Trophoblast cell (in vitro differentiated cells and primary cell): ENCODE data around the gene TPM1.

Source experiments
- DNase-seq, 2 donors: peaks; one replicate each; pipeline ENCODE4 v3.0.0-alpha.2; 2016
- H2AFZ ChIP-seq: 2 replicates; pipeline ENCODE4 v1.6.1; 2013; ENCODE audit warnings: low read length, moderate library complexity, mild to moderate bottlenecking; ENCODE audit not compliant: insufficient read depth, poor library complexity
- H2AK5ac ChIP-seq: 2 replicates; pipeline ENCODE4 v1.6.1; 2013; ENCODE audit warnings: mild to moderate bottlenecking, low read length
- H2BK120ac ChIP-seq: 2 replicates; pipeline ENCODE4 v1.6.1; 2013; ENCODE audit warnings: low read length, mild to moderate bottlenecking, moderate library complexity; ENCODE audit not compliant: insufficient read depth, poor library complexity
- H2BK12ac ChIP-seq: 2 replicates; pipeline ENCODE4 v1.6.1; 2013; ENCODE audit warnings: mild to moderate bottlenecking, low read length, moderate library complexity
- H2BK5ac ChIP-seq: 2 replicates; pipeline ENCODE4 v1.6.1; 2013; ENCODE audit warnings: low read length, low read depth, moderate library complexity, mild to moderate bottlenecking; ENCODE audit not compliant: poor library complexity
- H3K14ac ChIP-seq: 2 replicates; pipeline ENCODE4 v1.6.1; 2013; ENCODE audit warnings: mild to moderate bottlenecking, low read length
- H3K18ac ChIP-seq: 2 replicates; pipeline ENCODE4 v1.6.1; 2013; ENCODE audit warnings: mild to moderate bottlenecking, low read length
- H3K23ac ChIP-seq: 2 replicates; pipeline ENCODE4 v1.6.1; 2013; ENCODE audit warnings: low read length
- H3K27ac ChIP-seq: 2 replicates; pipeline ENCODE4 v1.5.1; 2013; ENCODE audit warnings: low read depth, mild to moderate bottlenecking, inconsistent platforms, low read length, moderate library complexity
- H3K27me3 ChIP-seq: 2 replicates; pipeline ENCODE4 v1.6.1; 2013; ENCODE audit warnings: inconsistent platforms, mild to moderate bottlenecking, low read length, moderate library complexity; ENCODE audit not compliant: insufficient read depth
- H3K36me3 ChIP-seq, 2 experiments: 1 replicate in 1 of 2; 2 replicates in 1 of 2; pipeline ENCODE4 v1.6.1; 2013; ENCODE audit warnings: low read length in 2 of 2, mild to moderate bottlenecking in 2 of 2, moderate library complexity in 1 of 2; ENCODE audit not compliant: insufficient read depth in 2 of 2, control insufficient read depth in 1 of 2
- H3K4ac ChIP-seq: 2 replicates; pipeline ENCODE4 v1.6.1; 2013; ENCODE audit warnings: low read depth, mild to moderate bottlenecking, low read length, moderate library complexity
- H3K4me1 ChIP-seq, 2 experiments: 1 replicate in 1 of 2; 2 replicates in 1 of 2; pipeline ENCODE4 v1.6.1; 2013; ENCODE audit warnings: low read length in 2 of 2, mild to moderate bottlenecking in 2 of 2, moderate library complexity in 1 of 2; ENCODE audit not compliant: insufficient read depth in 2 of 2, control insufficient read depth in 1 of 2
- H3K4me2 ChIP-seq: 2 replicates; pipeline ENCODE4 v1.6.1; 2013; ENCODE audit warnings: inconsistent platforms, mild to moderate bottlenecking, low read length, moderate library complexity
- H3K4me3 ChIP-seq: 2 replicates; pipeline ENCODE4 v1.5.1; 2013; ENCODE audit warnings: mild to moderate bottlenecking, low read depth, low read length, inconsistent platforms
- H3K79me1 ChIP-seq: one replicate; pipeline ENCODE4 v1.6.1; 2013; ENCODE audit warnings: low read length
- H3K79me2 ChIP-seq: 2 replicates; pipeline ENCODE4 v1.6.1; 2013; ENCODE audit warnings: low read length, mild to moderate bottlenecking; ENCODE audit not compliant: control insufficient read depth, insufficient read depth, poor library complexity
- H3K9ac ChIP-seq: 2 replicates; pipeline ENCODE4 v1.6.1; 2013; ENCODE audit warnings: mild to moderate bottlenecking, low read length
- H3K9me3 ChIP-seq: 2 replicates; pipeline ENCODE4 v1.6.1; 2013; ENCODE audit warnings: low read depth, mild to moderate bottlenecking, control low read depth, inconsistent platforms, low read length; ENCODE audit not compliant: insufficient read depth
- H4K12ac ChIP-seq: 2 replicates; pipeline ENCODE4 v1.6.1; 2013; ENCODE audit warnings: low read depth, mild to moderate bottlenecking, low read length, moderate library complexity
- H4K8ac ChIP-seq: 2 replicates; pipeline ENCODE4 v1.6.1; 2013; ENCODE audit warnings: low read depth, mild to moderate bottlenecking, low read length, moderate library complexity
- H4K91ac ChIP-seq: one replicate; pipeline ENCODE4 v1.6.1; 2013; ENCODE audit warnings: low read depth, mild to moderate bottlenecking, low read length, moderate library complexity
- WGBS: extraction: QIAGEN DNeasy Blood & Tissue Kit; methylation state at CpG from one replicate; pipeline ENCODE4 v1.1.7; 2013; ENCODE audit warnings: missing lambda C conversion rate; ENCODE audit not compliant: insufficient read length, insufficient coverage; ENCODE audit errors: extremely low coverage; 5-methylcytosine and 5-hydroxymethylcytosine counted together

TPM1 gene

GRCh38 chr15:63071288-63071909 lies 28.9 kb downstream of the TPM1 start:
- H3K4ac ChIP-seq, result no peak overlapping the region
- H2BK120ac ChIP-seq, result no peak overlapping the region
- no peak overlapping the region for H2AK5ac ChIP-seq
- no peak overlapping the region for H3K18ac ChIP-seq
- peaks cover 8% of the 10 kb centered on the region for H3K79me1 ChIP-seq
- H3K9ac ChIP-seq, result no peak overlapping the region
- no peak overlapping the region for H2BK5ac ChIP-seq
- no peaks in the 10 kb centered on the region for H3K79me2 ChIP-seq
- H3K36me3 ChIP-seq, result peaks cover 19 to 41% of the 10 kb centered on the region in 2 experiments
- peak overlapping the region; percentile 15 for H3K27ac ChIP-seq
- H3K27me3 ChIP-seq, result no peaks in the 10 kb centered on the region
- H4K91ac ChIP-seq, result no peak overlapping the region
- no peak overlapping the region for H3K14ac ChIP-seq
- no peak overlapping the region for H4K8ac ChIP-seq
- WGBS, result no CpG with 5 or more reads among the region's 8 CpGs
- H3K4me2 ChIP-seq, result no peak overlapping the region
- no peak overlapping the region for H2BK12ac ChIP-seq
- H3K9me3 ChIP-seq, result no peaks in the 10 kb centered on the region
- no peak overlapping the region for H3K23ac ChIP-seq
- H2AFZ ChIP-seq, result no peak overlapping the region
- no peak overlapping the region for H3K4me3 ChIP-seq
- peak in 1 of 2 donors; percentile 40 for DNase-seq
- H3K4me1 ChIP-seq, result peaks cover 11 to 14% of the 10 kb centered on the region in 2 experiments
- H4K12ac ChIP-seq, result no peak overlapping the region

GRCh38 chr15:63072023-63072650 lies 29.6 kb downstream of the TPM1 start:
- Histone ChIP-seq H3K27me3 (no peaks in the 10 kb centered on the region), H3K4me2 (no peak overlapping the region), H3K23ac (no peak overlapping the region), H3K9ac (no peak overlapping the region), H3K18ac (no peak overlapping the region), H4K12ac (no peak overlapping the region), H3K4me1 (peaks cover 11 to 19% of the 10 kb centered on the region in 2 experiments), H3K4me3 (no peak overlapping the region), H2AFZ (no peak overlapping the region), H3K27ac (no peak overlapping the region), H2BK12ac (no peak overlapping the region), H3K36me3 (peaks cover 19 to 41% of the 10 kb centered on the region in 2 experiments), H2BK5ac (no peak overlapping the region), H3K9me3 (no peaks in the 10 kb centered on the region), H2BK120ac (no peak overlapping the region), H2AK5ac (no peak overlapping the region), H3K79me1 (peaks cover 9% of the 10 kb centered on the region), H3K14ac (no peak overlapping the region), H4K8ac (no peak overlapping the region), H3K4ac (no peak overlapping the region), H3K79me2 (no peaks in the 10 kb centered on the region), H4K91ac (no peak overlapping the region)
- WGBS, result no CpG with 5 or more reads among the region's 3 CpGs
- no peak for DNase-seq

- Histone ChIP-seq H3K4me3 (no peak overlapping the region), H2BK5ac (no peak overlapping the region), H3K18ac (no peak overlapping the region), H4K91ac (no peak overlapping the region), H3K27me3 (no peaks in the 10 kb centered on the region), H2AFZ (no peak overlapping the region), H3K9me3 (no peaks in the 10 kb centered on the region), H3K4ac (no peak overlapping the region), H4K12ac (no peak overlapping the region), H3K79me1 (peaks cover 10% of the 10 kb centered on the region), H4K8ac (no peak overlapping the region), H3K27ac (no peak overlapping the region), H2AK5ac (no peak overlapping the region), H3K14ac (no peak overlapping the region), H2BK120ac (no peak overlapping the region), H3K79me2 (no peaks in the 10 kb centered on the region), H3K4me2 (no peak overlapping the region), H3K4me1 (peaks cover 11 to 19% of the 10 kb centered on the region in 2 experiments), H3K36me3 (peaks cover 16 to 35% of the 10 kb centered on the region in 2 experiments), H3K9ac (no peak overlapping the region), H3K23ac (no peak overlapping the region), H2BK12ac (no peak overlapping the region)
- WGBS, result no CpG with 5 or more reads among the region's 9 CpGs
- DNase-seq, result peak in 1 of 2 donors; percentile 46
Observed at GRCh38 chr15:63072809-63073277, 30.3 kb downstream of the TPM1 start.

GRCh38 chr15:63073497-63074172 lies 31.1 kb downstream of the TPM1 start:
- no peak overlapping the region for H2AK5ac ChIP-seq
- no peaks in the 10 kb centered on the region for H3K9me3 ChIP-seq
- peaks cover 10% of the 10 kb centered on the region for H3K79me1 ChIP-seq
- H3K36me3 ChIP-seq, result peaks cover 8 to 27% of the 10 kb centered on the region in 2 experiments
- DNase-seq, result peak in 1 of 2 donors; percentile 58
- H3K4me3 ChIP-seq, result no peak overlapping the region
- H3K4ac ChIP-seq, result no peak overlapping the region
- no peak overlapping the region for H4K91ac ChIP-seq
- no peaks in the 10 kb centered on the region for H3K79me2 ChIP-seq
- no peak overlapping the region for H3K14ac ChIP-seq
- H4K12ac ChIP-seq, result no peak overlapping the region
- no CpG with 5 or more reads among the region's 9 CpGs for WGBS
- no peak overlapping the region for H2BK5ac ChIP-seq
- no peak overlapping the region for H3K27ac ChIP-seq
- H3K23ac ChIP-seq, result no peak overlapping the region
- H3K9ac ChIP-seq, result no peak overlapping the region
- no peak overlapping the region for H2AFZ ChIP-seq
- no peak overlapping the region for H2BK120ac ChIP-seq
- no peak overlapping the region for H2BK12ac ChIP-seq
- H3K27me3 ChIP-seq, result no peaks in the 10 kb centered on the region
- peaks cover 11 to 19% of the 10 kb centered on the region in 2 experiments for H3K4me1 ChIP-seq
- no peak overlapping the region for H3K4me2 ChIP-seq
- no peak overlapping the region for H4K8ac ChIP-seq
- H3K18ac ChIP-seq, result no peak overlapping the region
